Thoracic aorta (tissue), 2 donors: ENCODE data around the gene LRRC27. TPM values are rescaled to one million over a fixed set of nuclear protein-coding genes. Genes with fewer than 3 reads are reported as not detected.

Experiments used
- ATAC-seq: fragments of 150-250 bp; one replicate; pipeline ENCODE4 v1.8.0; 2017; ENCODE audit warnings: low read depth; ENCODE audit not compliant: insufficient number of reproducible peaks, low FRiP score
- DNase-seq: peaks from one replicate; pipeline ENCODE4 v3.0.0-alpha.2; 2020; ENCODE audit warnings: low spot score
- H3K27ac ChIP-seq, 2 donors: fragments of 200-600 bp; sonication (generic); 1 replicate in 1 of 2; 2 replicates in 1 of 2; pipeline ENCODE4 v1.5.1; 2016; ENCODE audit warnings: mild to moderate bottlenecking in 2 of 2, moderate library complexity in 2 of 2
- H3K27me3 ChIP-seq: fragments of 200-600 bp; sonication (generic); replicated peaks from 2 replicates; pipeline ENCODE4 v1.6.0; 2016; ENCODE audit warnings: mild to moderate bottlenecking; ENCODE audit not compliant: insufficient read depth
- H3K36me3 ChIP-seq: fragments of 200-600 bp; sonication (generic); one replicate; pipeline ENCODE4 v1.5.1; 2016
- H3K4me1 ChIP-seq, 2 donors: fragments of 200-600 bp; sonication (generic); 1 replicate in 1 of 2; 2 replicates in 1 of 2; pipeline versions ENCODE4 v1.5.1 to v1.6.0; 2016; ENCODE audit warnings: low read depth in 2 of 2, mild to moderate bottlenecking in 1 of 2; ENCODE audit not compliant: control insufficient read depth in 1 of 2
- H3K4me3 ChIP-seq: fragments of 200-600 bp; sonication (generic); 2 replicates; pipeline ENCODE4 v1.5.1; 2016; ENCODE audit warnings: mild to moderate bottlenecking
- H3K9me3 ChIP-seq: fragments of 200-600 bp; sonication (generic); 2 replicates; pipeline ENCODE4 v1.5.1; 2016
- total RNA-seq, 2 donors: library from RNA; depleted of rRNA; stranded (reverse); fragments of >200 nt; gene quantifications; one replicate each; pipeline versions ENCODE4 v1.1.0 to v1.2.3, GENCODE V29; 2016
- TF ChIP-seq, protein P1 (sequence below): fragments of 200-600 bp; sonication (generic); IDR thresholded peaks from one replicate; pipeline ENCODE4 v1.5.1; 2019; ENCODE audit warnings: antibody characterized with exemption

The LRRC27 gene
- total RNA-seq, result 1 to 10 TPM; 3.2 to 8.9 TPM

DNA sequence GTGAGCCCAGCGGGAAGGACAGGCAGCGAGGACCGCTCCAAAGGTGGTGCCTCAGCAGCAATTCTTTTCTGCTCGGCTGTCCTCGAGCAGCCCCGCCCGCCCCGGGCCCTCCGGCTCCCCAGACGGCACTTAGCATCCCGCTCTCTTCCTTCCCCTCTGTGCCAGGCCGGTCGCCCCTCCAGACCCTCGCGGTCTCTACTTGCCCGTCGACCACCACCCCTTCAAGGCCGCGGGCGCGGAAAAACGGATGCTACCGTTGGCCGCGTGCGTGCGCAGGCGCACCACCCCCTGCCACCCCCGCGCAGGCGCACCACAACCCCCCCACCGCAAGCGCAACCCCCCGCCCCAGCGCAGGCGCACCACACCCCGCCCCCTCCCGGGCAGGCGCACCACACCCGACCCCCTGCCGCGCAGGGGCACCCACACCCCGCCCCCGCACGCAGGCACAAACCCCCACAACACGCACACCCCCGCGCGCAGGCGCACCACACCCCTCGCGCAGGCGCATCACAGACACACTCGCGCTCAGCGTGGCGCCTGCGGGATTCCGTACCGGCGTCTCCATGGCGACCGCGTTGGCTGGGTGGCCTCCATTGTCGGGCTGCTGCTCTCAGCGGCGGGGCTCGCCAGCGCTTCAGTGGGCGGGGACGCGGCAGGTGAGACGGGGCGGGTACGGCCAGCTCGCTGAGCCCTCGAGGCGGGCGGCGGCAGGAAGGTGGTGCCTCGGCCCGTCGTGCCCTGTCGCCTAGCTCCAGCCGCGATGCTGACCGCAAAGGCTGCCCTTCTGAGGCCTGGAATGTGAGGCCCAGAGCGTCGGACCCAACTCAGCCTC is at the start of gene LRRC27:
Gene LRRC27, plus strand, starts transcription at position 593 of the 832 bp plus-strand sequence. CDS start 1,332 bp downstream, outside the sequence.
- Histone ChIP-seq H3K27me3 (no peaks in the 10 kb centered on the region), H3K4me3 (peak within 1 kb of the TSS; percentile 86), H3K36me3 (no peaks in the 10 kb centered on the region), H3K27ac (peak within 1 kb of the TSS in 1 of 2 donors; percentile 74), H3K9me3 (no peaks in the 10 kb centered on the region), H3K4me1 (peaks cover 12 to 37% of the 10 kb centered on the region in 2 donors)
- peak; percentile 86 for ATAC-seq
- peak; percentile 90 for DNase-seq
- TF ChIP-seq, protein P1, sequence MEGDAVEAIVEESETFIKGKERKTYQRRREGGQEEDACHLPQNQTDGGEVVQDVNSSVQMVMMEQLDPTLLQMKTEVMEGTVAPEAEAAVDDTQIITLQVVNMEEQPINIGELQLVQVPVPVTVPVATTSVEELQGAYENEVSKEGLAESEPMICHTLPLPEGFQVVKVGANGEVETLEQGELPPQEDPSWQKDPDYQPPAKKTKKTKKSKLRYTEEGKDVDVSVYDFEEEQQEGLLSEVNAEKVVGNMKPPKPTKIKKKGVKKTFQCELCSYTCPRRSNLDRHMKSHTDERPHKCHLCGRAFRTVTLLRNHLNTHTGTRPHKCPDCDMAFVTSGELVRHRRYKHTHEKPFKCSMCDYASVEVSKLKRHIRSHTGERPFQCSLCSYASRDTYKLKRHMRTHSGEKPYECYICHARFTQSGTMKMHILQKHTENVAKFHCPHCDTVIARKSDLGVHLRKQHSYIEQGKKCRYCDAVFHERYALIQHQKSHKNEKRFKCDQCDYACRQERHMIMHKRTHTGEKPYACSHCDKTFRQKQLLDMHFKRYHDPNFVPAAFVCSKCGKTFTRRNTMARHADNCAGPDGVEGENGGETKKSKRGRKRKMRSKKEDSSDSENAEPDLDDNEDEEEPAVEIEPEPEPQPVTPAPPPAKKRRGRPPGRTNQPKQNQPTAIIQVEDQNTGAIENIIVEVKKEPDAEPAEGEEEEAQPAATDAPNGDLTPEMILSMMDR, result no peak

DNA sequence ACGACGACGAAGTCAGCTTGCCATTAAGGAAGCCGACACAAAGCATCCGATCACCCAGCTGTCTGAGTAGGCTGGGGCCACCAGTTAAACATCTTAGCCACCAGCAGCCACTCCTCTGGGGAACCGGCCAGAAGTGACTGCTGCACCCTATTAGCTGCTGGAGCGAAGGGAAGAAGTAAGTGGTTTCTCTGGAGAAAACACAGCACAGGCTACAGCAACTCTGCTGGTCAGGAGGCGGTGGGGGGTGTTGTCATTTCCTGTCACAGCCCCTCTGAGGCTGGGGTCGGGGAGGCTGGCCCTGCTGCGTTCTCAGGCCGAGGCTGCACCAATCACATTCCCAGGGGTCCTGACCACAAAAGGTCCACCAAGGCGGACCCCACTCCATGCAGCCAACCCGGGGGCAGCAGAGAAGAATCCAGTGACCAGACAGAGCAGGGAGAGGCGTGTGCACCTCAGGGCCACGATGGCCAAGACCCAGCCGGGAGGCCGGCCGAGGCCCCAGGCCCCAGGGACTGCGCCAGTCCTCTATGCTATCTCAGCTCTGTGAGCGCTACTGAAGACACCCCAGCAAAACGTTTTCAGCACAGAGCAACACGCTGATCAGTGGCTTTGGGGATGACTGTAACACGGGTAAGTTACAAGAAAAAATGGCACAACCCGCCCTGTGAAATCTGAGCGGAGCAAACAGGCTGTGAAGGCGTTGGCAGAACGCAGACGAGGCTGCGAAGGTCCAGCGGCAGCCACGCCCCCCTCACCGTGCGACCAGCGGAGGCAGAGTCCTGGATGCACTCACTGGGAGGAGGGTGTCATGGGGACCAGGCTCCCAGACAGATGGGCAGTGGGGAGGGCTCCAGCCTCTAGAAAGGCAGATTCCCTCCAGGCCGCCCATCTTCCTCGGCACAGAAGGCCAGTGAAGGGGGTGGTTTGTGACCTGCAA is 49.1 kb upstream of the LRRC27 start:
- TF ChIP-seq, protein P1, result no peak
- no peaks in the 10 kb centered on the region for H3K27me3 ChIP-seq
- H3K4me1 ChIP-seq, result no peaks in the 10 kb centered on the region
- DNase-seq (no peak), ATAC-seq (no peak)
- no peaks in the 10 kb centered on the region for H3K9me3 ChIP-seq
- no peak overlapping the region for H3K27ac ChIP-seq
- H3K36me3 ChIP-seq, result no peaks in the 10 kb centered on the region
- no peak overlapping the region for H3K4me3 ChIP-seq

DNA sequence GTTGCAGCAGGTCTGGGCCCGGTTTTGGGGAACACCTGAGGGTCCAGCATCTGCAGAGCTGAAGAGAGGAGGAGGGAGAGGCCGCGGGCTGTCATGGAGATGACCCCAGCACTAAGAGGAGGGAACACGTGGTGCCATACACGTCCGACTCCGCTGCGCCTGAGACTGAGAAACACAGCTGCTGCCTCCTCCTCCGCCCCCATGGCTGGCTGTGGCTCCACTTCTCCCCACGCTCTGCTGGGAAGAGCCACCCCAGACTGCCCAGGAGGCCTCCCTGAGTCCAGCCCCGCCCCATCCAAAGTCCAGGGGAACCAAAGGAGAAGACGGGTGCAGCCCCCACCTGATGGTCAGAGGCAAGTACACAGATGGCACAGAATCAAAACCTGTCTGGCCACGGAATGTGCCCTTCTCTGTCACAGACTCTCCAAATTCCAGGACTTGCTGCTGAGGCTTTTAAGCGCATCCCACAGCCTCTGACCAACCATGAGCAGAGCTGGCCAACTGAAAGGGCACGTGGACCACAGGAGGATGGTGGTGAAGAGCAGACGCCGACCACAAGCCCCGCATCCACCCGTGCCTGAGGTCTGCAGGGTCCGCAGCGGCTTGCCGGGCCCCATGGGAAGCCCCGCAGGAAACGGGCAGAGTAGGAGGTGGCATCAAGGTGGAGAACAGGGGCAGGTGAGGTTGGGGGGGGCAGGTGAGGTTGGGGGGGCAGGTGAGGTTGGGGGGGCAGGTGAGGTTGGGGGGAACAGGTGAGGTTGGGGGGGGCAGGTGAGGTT is 48.2 kb upstream of the LRRC27 start:
- no peaks in the 10 kb centered on the region for H3K36me3 ChIP-seq
- H3K4me3 ChIP-seq, result no peak overlapping the region
- DNase-seq (no peak), ATAC-seq (no peak)
- H3K27me3 ChIP-seq, result no peaks in the 10 kb centered on the region
- peaks cover 4% of the 10 kb centered on the region for H3K9me3 ChIP-seq
- H3K27ac ChIP-seq, result no peak overlapping the region
- TF ChIP-seq, protein P1, result no peak
- H3K4me1 ChIP-seq, result no peaks in the 10 kb centered on the region

DNA sequence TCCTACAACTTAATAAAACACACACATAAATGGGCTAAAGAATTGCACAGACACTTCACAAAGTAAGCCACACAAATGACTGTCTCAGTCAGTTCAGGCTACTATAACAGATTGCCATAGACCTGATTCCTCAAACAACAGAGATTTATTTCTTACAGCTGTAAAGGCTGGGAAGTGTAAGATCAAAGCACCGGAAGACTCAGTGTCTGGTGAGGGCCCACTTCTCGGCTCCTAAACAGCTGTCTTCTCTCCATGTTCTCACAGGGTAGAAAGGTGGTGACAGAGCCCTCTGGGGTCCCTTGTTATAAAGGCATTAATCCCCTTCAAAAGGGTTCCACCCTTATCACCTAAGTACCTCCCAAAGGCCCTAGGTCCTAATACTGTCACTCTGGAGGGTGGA is 42.6 kb upstream of the LRRC27 start:
- no peak overlapping the region for H3K4me3 ChIP-seq
- DNase-seq (no peak), ATAC-seq (no peak)
- peaks cover 7% of the 10 kb centered on the region for H3K9me3 ChIP-seq
- no peaks in the 10 kb centered on the region for H3K27me3 ChIP-seq
- H3K27ac ChIP-seq, result no peak overlapping the region
- H3K36me3 ChIP-seq, result no peaks in the 10 kb centered on the region
- TF ChIP-seq, protein P1, result no peak
- H3K4me1 ChIP-seq, result no peaks in the 10 kb centered on the region
